Natural killer cell (primary cell): ENCODE data around the gene EIF4EBP2. TPM values are rescaled to one million over a fixed set of nuclear protein-coding genes. Genes with fewer than 3 reads are reported as not detected.

Experiments
- ATAC-seq, 3 donors: fragments of 150-1000 bp in 2 of 3; fragments of 200-7000 bp in 1 of 3; cut with Tn5 transposase; 1 replicate in 1 of 3; 2 replicates in 2 of 3; pipeline ENCODE4 v1.10.0; 2021; ENCODE audit warnings: mild to moderate bottlenecking in 2 of 3, moderate library complexity in 2 of 3
- DNase-seq, 2 donors: peaks; one replicate each; pipeline versions ENCODE4 v3.0.0 to v3.0.0-alpha.2; 2013 to 2021; ENCODE audit warnings: mixed read lengths in 1 of 2
- H3K27ac ChIP-seq: one replicate; pipeline ENCODE4 v1.5.1; 2013; ENCODE audit warnings: mild to moderate bottlenecking, low read length
- H3K27me3 ChIP-seq: one replicate; pipeline ENCODE4 v1.6.1; 2013; ENCODE audit warnings: low read length; ENCODE audit not compliant: control insufficient read depth, insufficient read depth
- H3K36me3 ChIP-seq: one replicate; pipeline ENCODE4 v1.6.1; 2013; ENCODE audit warnings: low read length; ENCODE audit not compliant: control insufficient read depth, insufficient read depth
- H3K4me1 ChIP-seq: one replicate; pipeline ENCODE4 v1.6.1; 2013; ENCODE audit warnings: low read length; ENCODE audit not compliant: control insufficient read depth, insufficient read depth
- H3K4me3 ChIP-seq: one replicate; pipeline ENCODE4 v1.5.1; 2013; ENCODE audit warnings: low read length
- H3K9me3 ChIP-seq: one replicate; pipeline ENCODE4 v1.6.1; 2013; ENCODE audit warnings: low read length; ENCODE audit not compliant: control insufficient read depth, insufficient read depth
- H3K27ac Mint-ChIP-seq, 2 donors: one replicate each; pipeline ENCODE4 v1.8.0; 2022; ENCODE audit warnings: mild to moderate bottlenecking in 2 of 2, mixed read lengths in 2 of 2, moderate library complexity in 1 of 2
- H3K27me3 Mint-ChIP-seq, 2 donors: one replicate each; pipeline ENCODE4 v1.8.0; 2022; ENCODE audit warnings: low read depth in 2 of 2, mixed read lengths in 2 of 2
- H3K36me3 Mint-ChIP-seq: one replicate; pipeline ENCODE4 v1.8.0; 2022; ENCODE audit warnings: mixed read lengths
- H3K4me1 Mint-ChIP-seq, 2 donors: one replicate each; pipeline ENCODE4 v1.8.0; 2022; ENCODE audit warnings: mixed read lengths in 2 of 2
- H3K4me3 Mint-ChIP-seq: one replicate; pipeline ENCODE4 v1.8.0; 2022; ENCODE audit warnings: mild to moderate bottlenecking, moderate library complexity, mixed read lengths
- H3K9me3 Mint-ChIP-seq, 2 donors: one replicate each; pipeline ENCODE4 v1.8.0; 2022; ENCODE audit warnings: mixed read lengths in 2 of 2
- CTCF ChIP-seq: fragments of 200-600 bp; IDR thresholded peaks from one replicate; pipeline ENCODE4 v1.8.0; 2022; ENCODE audit warnings: antibody characterized with exemption
- WGBS: methylation state at CpG from one replicate; pipeline ENCODE4 v1.1.7; 2013; ENCODE audit warnings: missing lambda C conversion rate; ENCODE audit not compliant: insufficient coverage; 5-methylcytosine and 5-hydroxymethylcytosine counted together
- intact Hi-C: fragments of 100-400 bp; cut with micrococcal nuclease; formaldehyde crosslinking; loops from one replicate; pipeline ENCODE4 v1.14.2; 2022
- total RNA-seq, 4 donors: library from RNA; stranded (reverse); fragments of 120-200 nt in 1 of 4; gene quantifications; one replicate each; pipeline versions ENCODE4 v1.2.3 to v1.2.4, GENCODE V29; 2013 to 2022

EIF4EBP2 gene
- total RNA-seq, 3 donors from 2014 or later (not counting 1 experiment from before 2014, with no cell fraction given) = 60.6 to 71.6 (median 71.1) TPM

- no peaks in the 10 kb centered on the region for H3K36me3 ChIP-seq
- 96% methylated on average over 8 of the region's 8 CpGs for WGBS
- no peak for DNase-seq
- Mint-ChIP-seq H3K27me3 (no peaks in the 10 kb centered on the region), H3K9me3 (no peaks in the 10 kb centered on the region), H3K4me1 (peaks cover 3% of the 10 kb centered on the region in 2 donors), H3K4me3 (no peak overlapping the region), H3K27ac (no peak overlapping the region), H3K36me3 (no peaks in the 10 kb centered on the region)
- ATAC-seq = no peak
- H3K4me1 ChIP-seq = peaks cover 3% of the 10 kb centered on the region
- intact Hi-C loops = loop anchor here (10.0 kb wide), 1 partner anchor 95 kb away; no protein-coding TSS in a partner anchor
- no peak for TF ChIP-seq CTCF
- H3K27ac ChIP-seq = no peak overlapping the region
- no peak overlapping the region for H3K4me3 ChIP-seq
- no peaks in the 10 kb centered on the region for H3K27me3 ChIP-seq
- H3K9me3 ChIP-seq = no peaks in the 10 kb centered on the region
Measured at GRCh38 chr10:70369498-70370018, 34.4 kb upstream of the EIF4EBP2 start.

GRCh38 chr10:70370766-70371165 lies 33.2 kb upstream of the EIF4EBP2 start:
- TF ChIP-seq CTCF = no peak
- Mint-ChIP-seq H3K4me3 (no peak overlapping the region), H3K27me3 (no peaks in the 10 kb centered on the region), H3K9me3 (no peaks in the 10 kb centered on the region), H3K4me1 (no peaks in the 10 kb centered on the region), H3K27ac (no peak overlapping the region), H3K36me3 (no peaks in the 10 kb centered on the region)
- ATAC-seq = no peak
- no peak overlapping the region for H3K27ac ChIP-seq
- no peaks in the 10 kb centered on the region for H3K27me3 ChIP-seq
- no peaks in the 10 kb centered on the region for H3K36me3 ChIP-seq
- 100% methylated on average over 2 of the region's 2 CpGs for WGBS
- intact Hi-C loops = no loop called here
- DNase-seq = no peak
- H3K4me1 ChIP-seq = no peaks in the 10 kb centered on the region
- no peaks in the 10 kb centered on the region for H3K9me3 ChIP-seq
- no peak overlapping the region for H3K4me3 ChIP-seq

GRCh38 chr10:70371846-70372245 lies 32.1 kb upstream of the EIF4EBP2 start:
- H3K36me3 ChIP-seq = no peaks in the 10 kb centered on the region
- no peak for DNase-seq

More at GRCh38 chr10:70371846-70372245, 32.1 kb upstream of the EIF4EBP2 start:
- no peak overlapping the region for H3K4me3 Mint-ChIP-seq
- Histone ChIP-seq H3K27me3 (no peaks in the 10 kb centered on the region), H3K4me1 (no peaks in the 10 kb centered on the region), H3K9me3 (no peaks in the 10 kb centered on the region), H3K27ac (no peak overlapping the region), H3K4me3 (no peak overlapping the region)
- no peak for ATAC-seq
- 92% methylated on average over 5 of the region's 5 CpGs for WGBS
- H3K36me3 Mint-ChIP-seq = no peaks in the 10 kb centered on the region
- H3K4me1 Mint-ChIP-seq = no peaks in the 10 kb centered on the region
- no peak for TF ChIP-seq CTCF
- intact Hi-C loops = no loop called here
- H3K27ac Mint-ChIP-seq = no peak overlapping the region
- no peaks in the 10 kb centered on the region for H3K9me3 Mint-ChIP-seq
- no peaks in the 10 kb centered on the region for H3K27me3 Mint-ChIP-seq
